HEK293T (cell line): Measurements from ENCODE around the gene ZNF274.

Experiments used
- CTCF ChIA-PET: fragments of 350-600 bp; formaldehyde crosslinking; extraction: SDS; loops from one replicate; lab custom pipeline; 2021; ENCODE audit warnings: antibody characterized with exemption, inconsistent platforms; lab: Yijun Ruan, JAX
- POLR2A ChIA-PET: fragments of 350-600 bp; formaldehyde crosslinking; extraction: SDS; loops from one replicate; lab custom pipeline; 2020; ENCODE audit warnings: antibody characterized with exemption, inconsistent platforms; lab: Yijun Ruan, JAX
- DNase-seq: peaks from one replicate; pipeline ENCODE4 v3.0.0; 2012; ENCODE audit warnings: mixed read lengths; ENCODE audit errors: extremely low spot score
- ARNT ChIP-seq: fragments of 450-650 bp; IDR thresholded peaks from 2 replicates; pipeline ENCODE4 v1.6.1; 2017; ENCODE audit warnings: mild to moderate bottlenecking
- BHLHE40 ChIP-seq: fragments of 450-650 bp; IDR thresholded peaks from 2 replicates; pipeline ENCODE4 v1.6.1; 2016; ENCODE audit warnings: mild to moderate bottlenecking, moderate library complexity, borderline replicate concordance
- CTBP1 ChIP-seq: fragments of 450-650 bp; IDR thresholded peaks from 2 replicates; pipeline ENCODE4 v1.6.1; 2016; ENCODE audit warnings: borderline replicate concordance
- ELF4 ChIP-seq: fragments of 450-650 bp; IDR thresholded peaks from 2 replicates; pipeline ENCODE4 v1.6.1; 2017; ENCODE audit warnings: antibody characterized with exemption
- FOXA1 ChIP-seq: fragments of 450-650 bp; IDR thresholded peaks from 2 replicates; pipeline ENCODE4 v1.6.1; 2016; ENCODE audit warnings: mild to moderate bottlenecking
- FOXK2 ChIP-seq: fragments of 450-650 bp; IDR thresholded peaks from 2 replicates; pipeline ENCODE4 v1.6.1; 2016; ENCODE audit warnings: mild to moderate bottlenecking
- FOXM1 ChIP-seq: fragments of 450-650 bp; IDR thresholded peaks from 2 replicates; pipeline ENCODE4 v1.6.1; 2017; ENCODE audit warnings: mild to moderate bottlenecking, borderline replicate concordance
- HDGF ChIP-seq: fragments of 450-650 bp; IDR thresholded peaks from 2 replicates; pipeline ENCODE4 v1.6.1; 2017; ENCODE audit warnings: antibody characterized with exemption, borderline replicate concordance
- L3MBTL2 ChIP-seq: fragments of 450-650 bp; conservative IDR thresholded peaks from 2 replicates; pipeline ENCODE4 v1.6.1; 2016; ENCODE audit warnings: mild to moderate bottlenecking
- LEF1 ChIP-seq: fragments of 450-650 bp; IDR thresholded peaks from 2 replicates; pipeline ENCODE4 v1.6.1; 2017; ENCODE audit warnings: mild to moderate bottlenecking, borderline replicate concordance
- NFRKB ChIP-seq: fragments of 450-650 bp; IDR thresholded peaks from 2 replicates; pipeline ENCODE4 v1.6.1; 2016; ENCODE audit warnings: mild to moderate bottlenecking, moderate library complexity
- SP1 ChIP-seq: fragments of 450-650 bp; IDR thresholded peaks from 2 replicates; pipeline ENCODE4 v1.6.1; 2017
- SUZ12 ChIP-seq: fragments of 450-650 bp; IDR thresholded peaks from 2 replicates; pipeline ENCODE4 v1.6.1; 2016; ENCODE audit warnings: mild to moderate bottlenecking
- TARDBP ChIP-seq: fragments of 450-650 bp; IDR thresholded peaks from 2 replicates; pipeline ENCODE4 v1.6.1; 2016
- ZNF384 ChIP-seq: fragments of 450-650 bp; IDR thresholded peaks from 2 replicates; pipeline ENCODE4 v1.6.1; 2016
- TF ChIP-seq, protein P1 (sequence below): fragments of 450-650 bp; IDR thresholded peaks from 2 replicates; pipeline ENCODE4 v1.6.1; 2016

Gene ZNF274

DNA sequence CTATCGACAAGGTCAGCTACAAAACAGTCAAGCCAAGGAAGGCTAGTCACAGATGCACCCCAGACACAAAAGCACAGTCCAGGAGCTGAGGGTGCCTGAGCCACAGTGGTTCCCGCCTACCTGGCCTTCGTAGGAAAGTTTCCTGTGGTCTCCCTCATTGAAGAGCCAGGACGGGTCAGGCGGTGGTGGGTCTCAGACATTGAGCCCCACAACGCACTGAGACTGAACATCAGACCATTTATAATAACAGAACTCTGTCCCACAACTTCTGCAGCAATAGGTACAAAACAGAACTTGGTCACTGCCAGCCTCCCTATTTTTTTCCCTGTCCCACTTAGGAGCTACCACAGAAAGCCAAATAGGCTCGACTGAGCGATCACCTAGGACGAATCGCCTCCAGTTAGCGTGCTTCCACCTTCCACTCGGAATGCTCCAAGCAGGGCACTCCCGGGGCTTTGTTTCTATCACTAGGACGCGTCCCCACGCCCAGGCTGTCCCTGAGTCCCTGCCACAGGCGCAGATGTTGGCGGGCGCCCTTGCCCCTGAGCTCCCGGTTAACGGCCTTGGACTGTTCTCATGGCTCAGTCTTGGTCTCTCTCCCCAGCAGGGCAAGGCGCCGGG is 45.2 kb downstream of the ZNF274 start:
- POLR2A ChIA-PET, result interaction anchor here (0.8 to 2.6 kb wide), 8 partner anchors 11 to 291 kb away, joined by 3 to 13 read pairs (median 5); partner anchors contain the start of genes ZBTB45, ZNF274 and ZNF497
- no peak for TF ChIP-seq ARNT
- TF ChIP-seq LEF1, result no peak
- no peak for TF ChIP-seq TARDBP
- no peak for TF ChIP-seq FOXK2
- TF ChIP-seq CTBP1, result no peak
- TF ChIP-seq SP1, result no peak
- TF ChIP-seq SUZ12, result no peak
- TF ChIP-seq FOXM1, result no peak
- no peak for TF ChIP-seq FOXA1
- TF ChIP-seq NFRKB, result no peak
- no peak for TF ChIP-seq ELF4
- no peak for TF ChIP-seq HDGF
- no peak for TF ChIP-seq BHLHE40
- TF ChIP-seq, protein P1, sequence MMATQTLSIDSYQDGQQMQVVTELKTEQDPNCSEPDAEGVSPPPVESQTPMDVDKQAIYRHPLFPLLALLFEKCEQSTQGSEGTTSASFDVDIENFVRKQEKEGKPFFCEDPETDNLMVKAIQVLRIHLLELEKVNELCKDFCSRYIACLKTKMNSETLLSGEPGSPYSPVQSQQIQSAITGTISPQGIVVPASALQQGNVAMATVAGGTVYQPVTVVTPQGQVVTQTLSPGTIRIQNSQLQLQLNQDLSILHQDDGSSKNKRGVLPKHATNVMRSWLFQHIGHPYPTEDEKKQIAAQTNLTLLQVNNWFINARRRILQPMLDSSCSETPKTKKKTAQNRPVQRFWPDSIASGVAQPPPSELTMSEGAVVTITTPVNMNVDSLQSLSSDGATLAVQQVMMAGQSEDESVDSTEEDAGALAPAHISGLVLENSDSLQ, result no peak
- TF ChIP-seq ZNF384, result no peak
- TF ChIP-seq L3MBTL2, result no peak
- DNase-seq, result no peak
- CTCF ChIA-PET, result no interaction called here

- TF ChIP-seq ARNT (no peak), LEF1 (no peak), ZNF384 (no peak), TARDBP (no peak), SP1 (no peak), FOXA1 (no peak), ELF4 (no peak), NFRKB (no peak)
- ChIA-PET CTCF (no interaction called here), POLR2A (interaction anchor here (0.6 to 2.6 kb wide), 9 partner anchors 11 to 290 kb away, joined by 3 to 13 read pairs (median 5); partner anchors contain the start of genes ZBTB45, ZNF274 and ZNF497)
- DNase-seq, result no peak
Measured at GRCh38 chr19:58228585-58229254, 45.9 kb downstream of the ZNF274 start, which contains the start of gene ZNF544. Gene ZNF544 (plus strand): TSS chr19:58228914. CDS start chr19:58244024, 15,110 bp downstream.

DNA sequence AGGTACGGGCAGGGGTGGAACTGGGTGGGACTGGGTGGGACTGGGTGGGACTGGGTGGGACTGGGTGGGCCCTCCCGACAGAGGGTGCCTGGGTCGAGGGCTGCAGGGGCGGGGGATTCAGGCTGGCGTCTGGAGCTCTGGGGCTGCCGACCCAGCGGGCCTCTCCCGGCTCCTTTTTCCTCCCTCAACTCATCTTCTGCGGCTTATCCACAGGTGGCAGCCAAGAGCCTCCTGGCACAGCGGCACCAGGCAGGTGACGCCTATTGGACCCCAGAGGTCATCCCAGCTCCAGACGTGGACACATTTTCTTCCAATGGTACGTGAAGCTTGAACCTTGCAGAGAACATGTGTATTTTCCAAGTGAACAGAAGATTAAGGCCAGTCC is 46.4 kb downstream of the ZNF274 start:
- no peak for DNase-seq
- TF ChIP-seq ELF4, result no peak
- no peak for TF ChIP-seq ZNF384
- TF ChIP-seq FOXA1, result no peak
- TF ChIP-seq SUZ12, result no peak
- TF ChIP-seq LEF1, result no peak
- TF ChIP-seq, protein P1, result no peak
- TF ChIP-seq FOXK2, result no peak
- no peak for TF ChIP-seq NFRKB
- ChIA-PET CTCF (no interaction called here), POLR2A (interaction anchor here (0.6 to 2.6 kb wide), 8 partner anchors 10 to 290 kb away, joined by 3 to 13 read pairs (median 5); partner anchors contain the start of genes ZBTB45, ZNF274 and ZNF497)

DNA sequence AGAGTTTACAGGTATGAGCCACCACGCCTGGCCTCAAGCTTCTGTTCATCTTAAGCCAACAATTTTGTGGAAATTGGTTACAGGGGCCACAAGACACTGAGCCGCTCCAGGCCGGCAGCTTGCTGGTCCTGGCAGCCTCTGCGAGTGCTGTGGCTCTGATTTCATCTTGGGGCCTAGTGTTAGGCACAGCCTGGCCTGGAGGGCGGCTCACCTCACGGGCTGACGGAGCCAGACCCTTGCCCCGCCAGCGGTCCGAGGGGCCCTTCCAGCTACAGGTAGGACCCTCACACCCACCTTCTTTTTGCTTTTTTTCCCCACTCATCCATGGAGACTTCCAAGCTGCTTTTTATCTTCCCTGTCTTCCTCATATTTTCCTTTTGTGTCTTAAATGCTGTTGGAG is 54.5 kb downstream of the ZNF274 start:
- TF ChIP-seq NFRKB (no peak), FOXK2 (no peak), HDGF (no peak), TARDBP (no peak), CTBP1 (no peak), SP1 (no peak), SUZ12 (no peak), L3MBTL2 (no peak), ELF4 (no peak), FOXA1 (no peak), LEF1 (no peak), FOXM1 (no peak), ARNT (no peak), BHLHE40 (no peak), ZNF384 (no peak)
- TF ChIP-seq, protein P1, result no peak
- CTCF ChIA-PET, result no interaction called here
- no peak for DNase-seq
- POLR2A ChIA-PET, result no interaction called here

DNA sequence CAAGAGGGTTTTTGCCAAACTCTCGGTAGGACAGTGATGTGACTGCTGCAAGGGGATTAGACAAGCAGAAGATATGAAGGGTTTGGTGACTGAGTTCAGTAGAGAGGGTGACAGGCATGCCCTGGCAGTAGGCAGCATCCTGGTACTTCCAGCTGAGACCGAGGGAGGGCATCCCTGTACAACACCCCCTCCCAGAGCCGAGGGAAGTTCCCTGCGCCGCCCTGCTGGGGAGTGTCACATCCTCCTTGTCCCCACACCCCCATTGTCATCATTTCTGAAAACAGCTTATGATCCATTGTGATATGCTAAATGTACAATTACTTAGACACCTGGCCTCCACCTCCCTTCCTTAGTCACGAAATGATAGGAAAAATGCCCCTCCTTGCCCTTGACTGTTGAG is 60.5 kb downstream of the ZNF274 start:
- ChIA-PET CTCF (no interaction called here), POLR2A (no interaction called here)
- no peak for DNase-seq
- TF ChIP-seq SP1, result no peak

DNA sequence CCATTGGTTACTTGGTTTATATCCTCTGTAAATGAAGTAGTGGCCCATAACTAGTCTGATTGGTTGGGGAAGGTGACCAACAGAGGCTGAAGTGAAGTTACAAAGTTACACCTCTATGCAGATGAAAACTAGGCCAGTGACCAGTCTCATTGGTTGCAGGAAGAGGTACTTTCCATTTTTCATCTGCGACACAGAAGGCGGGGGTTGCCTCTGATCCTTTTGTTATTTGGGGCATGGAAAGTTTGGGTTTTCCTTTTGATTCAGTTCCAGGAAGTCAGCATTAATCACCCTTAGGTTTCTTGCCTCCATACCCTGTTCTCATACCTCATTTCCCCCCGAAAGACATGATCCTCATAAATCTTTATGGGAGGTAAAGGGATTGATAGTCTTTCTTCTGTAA is 66.0 kb downstream of the ZNF274 start:
- DNase-seq, result no peak
- ChIA-PET CTCF (no interaction called here), POLR2A (no interaction called here)
- TF ChIP-seq BHLHE40 (no peak), HDGF (no peak), ZNF384 (no peak), FOXA1 (no peak), LEF1 (no peak), L3MBTL2 (no peak), SUZ12 (no peak), ELF4 (no peak), NFRKB (no peak), SP1 (no peak), FOXM1 (no peak), TARDBP (no peak), CTBP1 (no peak), FOXK2 (no peak), ARNT (no peak)
- TF ChIP-seq, protein P1, result no peak
